Activated CD8-positive, alpha-beta memory T cell treated with anti-CD3 and anti-CD28 coated beads, Interleukin-2, amount 50 U/mL, for 4 hours (primary cell): Measurements from ENCODE around the gene FNDC10.

Experiments used
- DNase-seq: peaks from one replicate; pipeline ENCODE4 v3.0.0-alpha.2; 2020

FNDC10 gene

GRCh38 chr1:1627829-1628753 is 28.2 kb upstream of the FNDC10 start:
- peak; percentile 20 for DNase-seq

- DNase-seq: peak; percentile 20
Measured at GRCh38 chr1:1627261-1627828, 27.4 kb upstream of the FNDC10 start.

GRCh38 chr1:1626207-1627141 is 26.5 kb upstream of the FNDC10 start:
- DNase-seq: no peak

- DNase-seq: no peak
Measured at GRCh38 chr1:1625824-1626206, 25.9 kb upstream of the FNDC10 start.

- DNase-seq: no peak
Measured at GRCh38 chr1:1625404-1625775, 25.5 kb upstream of the FNDC10 start.

- no peak for DNase-seq
Measured at GRCh38 chr1:1624443-1625403, 24.8 kb upstream of the FNDC10 start.

- DNase-seq: no peak
Measured at GRCh38 chr1:1623631-1624442, 23.9 kb upstream of the FNDC10 start.

- no peak for DNase-seq
Measured at GRCh38 chr1:1623181-1623630, 23.3 kb upstream of the FNDC10 start.

GRCh38 chr1:1622788-1623094 is 22.8 kb upstream of the FNDC10 start:
- DNase-seq: no peak

- no peak for DNase-seq
Measured at GRCh38 chr1:1622010-1622787, 22.3 kb upstream of the FNDC10 start.

GRCh38 chr1:1621173-1622009 is 21.5 kb upstream of the FNDC10 start:
- DNase-seq: no peak

- no peak for DNase-seq
Measured at GRCh38 chr1:1620433-1621139, 20.7 kb upstream of the FNDC10 start.

GRCh38 chr1:1619917-1620361 is 20.0 kb upstream of the FNDC10 start:
- no peak for DNase-seq

- DNase-seq: no peak
Measured at GRCh38 chr1:1618396-1619068, 18.6 kb upstream of the FNDC10 start.

GRCh38 chr1:1617925-1618324 is 18.0 kb upstream of the FNDC10 start:
- DNase-seq: no peak

- no peak for DNase-seq
Measured at GRCh38 chr1:1617516-1617915, 17.6 kb upstream of the FNDC10 start.

- DNase-seq: no peak
Measured at GRCh38 chr1:1616838-1617237, 16.9 kb upstream of the FNDC10 start.
